HL-60 (cell line): ENCODE data around the gene SAE1.

Source experiments
- CTCF ChIP-seq: IDR thresholded peaks from one replicate; pipeline ENCODE4 v1.5.1; 2011; ENCODE audit warnings: low read length, control low read depth, inconsistent platforms; ENCODE audit not compliant: insufficient read depth
- GABPA ChIP-seq: IDR thresholded peaks from 2 replicates; pipeline ENCODE4 v1.6.1; 2012; ENCODE audit warnings: low read depth
- POLR2AphosphoS5 ChIP-seq: IDR thresholded peaks from 2 replicates; pipeline ENCODE4 v1.6.1; 2012; ENCODE audit warnings: low read depth
- REST ChIP-seq: IDR thresholded peaks from 2 replicates; pipeline ENCODE4 v1.6.1; 2012; ENCODE audit warnings: low read depth; ENCODE audit not compliant: insufficient replicate concordance

GRCh38 chr19:47102346-47103060 lies 28.1 kb upstream of the SAE1 start:
- no peak for TF ChIP-seq GABPA
- TF ChIP-seq CTCF: no peak
- TF ChIP-seq REST: no peak
- no peak for TF ChIP-seq POLR2AphosphoS5
